GM23248 (cell line): ENCODE results near the gene SLC39A2.

Source experiments
- EZH2 ChIP-seq: fragments of 200-600 bp; sonication (generic); IDR thresholded peaks from 2 replicates; pipeline ENCODE4 v1.6.1; 2018; ENCODE audit warnings: antibody characterized with exemption, mild to moderate bottlenecking; ENCODE audit not compliant: insufficient read depth, poor library complexity, severe bottlenecking
- EZH2phosphoT487 ChIP-seq: fragments of 200-600 bp; sonication (generic); IDR thresholded peaks from 2 replicates; pipeline ENCODE4 v1.6.1; 2018; ENCODE audit warnings: antibody characterized with exemption, moderate library complexity, mild to moderate bottlenecking, low read depth; ENCODE audit not compliant: insufficient read depth

DNA sequence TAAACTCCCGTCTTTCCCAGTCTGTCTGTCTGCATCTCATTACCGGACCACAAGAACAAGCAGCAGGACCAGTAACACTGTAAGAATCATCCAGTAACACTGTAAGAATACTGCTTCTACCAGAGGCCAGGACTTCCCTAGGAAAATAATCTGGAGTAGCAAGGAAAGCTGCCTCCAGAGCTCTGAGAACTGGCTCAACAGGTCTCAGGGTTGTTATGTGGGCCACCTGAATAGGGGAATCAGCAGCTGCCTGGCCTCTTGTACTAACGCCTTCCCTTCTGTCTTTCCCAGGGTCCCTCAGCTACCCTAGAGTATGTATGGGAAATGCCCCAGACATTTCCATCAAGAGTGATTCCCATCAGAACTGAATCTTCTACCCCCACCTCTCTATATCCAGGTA is 954 bp upstream of the SLC39A2 start:
- TF ChIP-seq EZH2phosphoT487 = no peak
- TF ChIP-seq EZH2 = no peak
